NT2/D1 (cell line): Measurements from ENCODE around the gene FARSA.

Experiments used
- YY1 ChIP-seq: IDR thresholded peaks from 2 replicates; pipeline ENCODE4 v1.6.1; 2011; ENCODE audit not compliant: insufficient read length, insufficient read depth
- ZNF274 ChIP-seq: IDR thresholded peaks from 2 replicates; pipeline ENCODE4 v1.6.1; 2011; ENCODE audit warnings: mild to moderate bottlenecking, low read depth, low read length

DNA sequence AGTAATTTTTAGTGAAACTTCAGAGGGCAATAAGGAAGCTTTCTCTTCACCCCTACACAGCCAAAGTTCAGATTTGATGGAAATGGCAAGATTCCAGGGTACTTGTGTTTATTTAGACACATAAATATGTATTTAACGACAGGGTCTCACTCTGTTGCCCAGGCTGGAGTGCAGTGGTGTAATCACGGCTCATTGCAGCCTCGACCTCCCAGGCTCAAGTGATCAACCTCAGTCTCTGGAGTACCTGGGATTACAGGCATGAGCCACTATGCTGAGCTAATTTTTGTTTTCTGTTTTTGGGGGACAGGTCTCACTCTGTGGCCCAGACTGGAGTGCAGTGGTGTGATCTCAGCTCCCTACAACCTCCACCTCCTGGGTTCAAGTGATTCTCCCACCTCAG lies 12.5 kb downstream of the FARSA start:
- no peak for TF ChIP-seq ZNF274
- TF ChIP-seq YY1: no peak
